ENCODE data around the gene ARHGEF37.

The ARHGEF37 gene

GRCh38 chr5:149628846-149629388 lies 47.6 kb downstream of the ARHGEF37 start:
- no peak for DNase-seq (ENCODE audit: low read depth)

GRCh38 chr5:149629421-149629820 lies 48.1 kb downstream of the ARHGEF37 start:
- no peak for DNase-seq (ENCODE audit: low read depth)

- DNase-seq (ENCODE audit: low read depth) = no peak
These were observed 49.0 kb downstream of the ARHGEF37 start for GRCh38 chr5:149630337-149630736.

GRCh38 chr5:149631506-149631905 lies 50.2 kb downstream of the ARHGEF37 start:
- no peak for DNase-seq (ENCODE audit: low read depth)

- DNase-seq (ENCODE audit: low read depth) = peak; percentile 77
These were observed 51.3 kb downstream of the ARHGEF37 start for GRCh38 chr5:149632311-149633251.

- no peak for DNase-seq (ENCODE audit: low read depth)
These were observed 52.4 kb downstream of the ARHGEF37 start for GRCh38 chr5:149633476-149634350.

- peak; percentile 47 for DNase-seq (ENCODE audit: low read depth)
These were observed 54.1 kb downstream of the ARHGEF37 start for GRCh38 chr5:149635394-149635793.

- DNase-seq (ENCODE audit: low read depth) = no peak
These were observed 55.0 kb downstream of the ARHGEF37 start for GRCh38 chr5:149636191-149636860.

GRCh38 chr5:149636861-149637246 lies 55.6 kb downstream of the ARHGEF37 start:
- peak; percentile 23 for DNase-seq (ENCODE audit: low read depth)

- no peak for DNase-seq (ENCODE audit: low read depth)
These were observed 56.8 kb downstream of the ARHGEF37 start for GRCh38 chr5:149638136-149638535.

- no peak for DNase-seq (ENCODE audit: low read depth)
These were observed 57.4 kb downstream of the ARHGEF37 start for GRCh38 chr5:149638546-149639241.

- DNase-seq (ENCODE audit: low read depth) = no peak
These were observed 58.4 kb downstream of the ARHGEF37 start for GRCh38 chr5:149639737-149640136.

- DNase-seq (ENCODE audit: low read depth) = no peak
These were observed 59.2 kb downstream of the ARHGEF37 start for GRCh38 chr5:149640350-149640999.

- DNase-seq (ENCODE audit: low read depth) = no peak
These were observed 59.8 kb downstream of the ARHGEF37 start for GRCh38 chr5:149641000-149641576.

- DNase-seq (ENCODE audit: low read depth) = no peak
These were observed 60.3 kb downstream of the ARHGEF37 start for GRCh38 chr5:149641600-149641999.

GRCh38 chr5:149643781-149644180 lies 62.5 kb downstream of the ARHGEF37 start:
- DNase-seq (ENCODE audit: low read depth) = no peak

GRCh38 chr5:149644629-149645028 lies 63.3 kb downstream of the ARHGEF37 start:
- no peak for DNase-seq (ENCODE audit: low read depth)

- DNase-seq (ENCODE audit: low read depth) = no peak
These were observed 63.9 kb downstream of the ARHGEF37 start for GRCh38 chr5:149645236-149645635.

GRCh38 chr5:149645725-149646124 lies 64.4 kb downstream of the ARHGEF37 start:
- no peak for DNase-seq (ENCODE audit: low read depth)

GRCh38 chr5:149646564-149646963 lies 65.3 kb downstream of the ARHGEF37 start:
- DNase-seq (ENCODE audit: low read depth) = no peak
